H1 (cell line): Measurements from ENCODE around the gene USP49. TPM values are rescaled to one million over a fixed set of nuclear protein-coding genes. Genes with fewer than 3 reads are reported as not detected.

Source experiments
- CTCF ChIA-PET: fragments of 300-600 bp; sonication (Branson Sonifier 250); formaldehyde crosslinking; loops from one replicate; lab custom pipeline; 2021; ENCODE audit not compliant: partially characterized antibody; lab: Charles Lee
- POLR2A ChIA-PET: fragments of 300-600 bp; sonication (Branson Sonifier 250); formaldehyde crosslinking; loops from one replicate; lab custom pipeline; 2021; ENCODE audit warnings: inconsistent platforms; ENCODE audit not compliant: partially characterized antibody; lab: Charles Lee
- DNase-seq, 2 experiments: peaks; one replicate each; pipeline versions ENCODE4 v3.0.0 to v3.0.0-alpha.2; 2010 to 2022; ENCODE audit warnings: low spot score in 2 of 2, low read depth in 1 of 2, mixed read lengths in 1 of 2
- FAIRE-seq: peaks from 2 replicates; lab custom pipeline; 2011; peaks lifted over from hg19 to GRCh38; lab: Jason Lieb, UNC
- H2AFZ ChIP-seq: 2 replicates; pipeline ENCODE4 v1.8.1; 2012; ENCODE audit warnings: low read length, inconsistent platforms
- H2AK5ac ChIP-seq: 2 replicates; pipeline ENCODE4 v1.6.1; 2013; ENCODE audit warnings: low read depth, low read length
- H2BK120ac ChIP-seq: replicated peaks from 2 replicates; pipeline ENCODE3; 2013; ENCODE audit warnings: low read depth, low read length, inconsistent platforms
- H2BK12ac ChIP-seq: 2 replicates; pipeline ENCODE4 v1.6.1; 2013; ENCODE audit warnings: low read depth, low read length
- H2BK15ac ChIP-seq: 2 replicates; pipeline ENCODE4 v1.6.1; 2013; ENCODE audit warnings: low read length
- H2BK20ac ChIP-seq: 2 replicates; pipeline ENCODE4 v1.6.1; 2013; ENCODE audit warnings: low read length
- H2BK5ac ChIP-seq: 2 replicates; pipeline ENCODE4 v1.6.1; 2013; ENCODE audit warnings: low read depth, low read length
- H3K14ac ChIP-seq: 2 replicates; pipeline ENCODE4 v1.6.1; 2013; ENCODE audit warnings: inconsistent platforms; ENCODE audit not compliant: insufficient read length
- H3K18ac ChIP-seq: 2 replicates; pipeline ENCODE4 v1.6.1; 2013; ENCODE audit warnings: low read length; ENCODE audit errors: extremely low read depth
- H3K23ac ChIP-seq: 2 replicates; pipeline ENCODE4 v1.6.1; 2013; ENCODE audit warnings: inconsistent platforms; ENCODE audit not compliant: insufficient read length
- H3K23me2 ChIP-seq: 2 replicates; pipeline ENCODE4 v1.6.1; 2013; ENCODE audit warnings: low read depth, low read length
- H3K27ac ChIP-seq: 2 replicates; pipeline ENCODE4 v1.6.1; 2011; ENCODE audit warnings: low read depth, low read length, inconsistent platforms
- H3K27me3 ChIP-seq, 4 experiments: replicated peaks in 1 of 4; 1 replicate in 1 of 4; 2 replicates in 3 of 4; pipeline versions ENCODE4 v1.6.1 to v1.8.1; 2011 to 2013; ENCODE audit warnings: low read length in 3 of 4, mild to moderate bottlenecking in 3 of 4, inconsistent platforms in 2 of 4, mixed read lengths in 2 of 4, moderate library complexity in 1 of 4; ENCODE audit not compliant: control insufficient read depth in 3 of 4, insufficient read depth in 3 of 4; ENCODE audit errors: extremely low read depth in 1 of 4
- H3K36me3 ChIP-seq, 4 experiments: 2 replicates each; pipeline versions ENCODE4 v1.6.1 to v1.8.1; 2011 to 2013; ENCODE audit warnings: mild to moderate bottlenecking in 4 of 4, low read length in 3 of 4, moderate library complexity in 2 of 4, control low read depth in 1 of 4, inconsistent platforms in 1 of 4; ENCODE audit not compliant: insufficient read depth in 4 of 4, control insufficient read depth in 2 of 4
- H3K4ac ChIP-seq: replicated peaks from 2 replicates; pipeline ENCODE3; 2013; ENCODE audit warnings: low read length, low read depth, mixed read lengths, inconsistent platforms; ENCODE audit not compliant: insufficient read length
- H3K4me1 ChIP-seq, 4 experiments: replicated peaks in 1 of 4; 1 replicate in 1 of 4; 2 replicates in 3 of 4; pipeline versions ENCODE4 v1.6.1 to v1.8.1; 2011 to 2013; ENCODE audit warnings: low read length in 3 of 4, inconsistent platforms in 2 of 4, mixed read lengths in 1 of 4; ENCODE audit not compliant: insufficient read depth in 4 of 4, control insufficient read depth in 3 of 4
- H3K4me2 ChIP-seq, 2 experiments: 2 replicates each; pipeline versions ENCODE4 v1.6.1 to v1.8.1; 2011 to 2013; ENCODE audit warnings: low read depth in 2 of 2, low read length in 2 of 2, control low read depth in 1 of 2, inconsistent platforms in 1 of 2, mild to moderate bottlenecking in 1 of 2; ENCODE audit not compliant: insufficient read depth in 1 of 2
- H3K4me3 ChIP-seq, 4 experiments: fragments of 200-600, 300-600 bp in 1 of 4; sonication (generic), shearing (Covaris generic), sonication (Bioruptor Twin) in 1 of 4; 2 replicates each; pipeline versions ENCODE4 v1.5.1 to v1.8.1; 2011 to 2016; ENCODE audit warnings: low read length in 4 of 4, low read depth in 3 of 4, control low read depth in 2 of 4, inconsistent platforms in 2 of 4, mild to moderate bottlenecking in 2 of 4, mixed read lengths in 1 of 4, moderate library complexity in 1 of 4; ENCODE audit not compliant: insufficient read depth in 2 of 4; ENCODE audit errors: extremely low read depth in 1 of 4
- H3K56ac ChIP-seq: replicated peaks from 2 replicates; pipeline ENCODE3; 2013; ENCODE audit warnings: low read depth, mild to moderate bottlenecking, mixed read lengths, low read length, inconsistent platforms; ENCODE audit not compliant: insufficient read length
- H3K79me1 ChIP-seq: 2 replicates; pipeline ENCODE4 v1.6.1; 2013; ENCODE audit warnings: low read depth, low read length, control low read depth
- H3K79me2 ChIP-seq, 2 experiments: 2 replicates each; pipeline versions ENCODE4 v1.6.1 to v1.8.1; 2012 to 2013; ENCODE audit warnings: low read length in 2 of 2, mild to moderate bottlenecking in 2 of 2, inconsistent platforms in 1 of 2; ENCODE audit not compliant: insufficient read depth in 2 of 2, control insufficient read depth in 1 of 2
- H3K9ac ChIP-seq, 4 experiments: replicated peaks in 1 of 4; 1 replicate in 1 of 4; 2 replicates in 3 of 4; pipeline versions ENCODE4 v1.6.1 to v1.8.1; 2011 to 2013; ENCODE audit warnings: low read depth in 3 of 4, low read length in 3 of 4, control low read depth in 2 of 4, mild to moderate bottlenecking in 2 of 4, moderate library complexity in 2 of 4, inconsistent platforms in 1 of 4; ENCODE audit errors: extremely low read depth in 1 of 4
- H3K9me3 ChIP-seq, 2 experiments: 2 replicates each; pipeline versions ENCODE4 v1.6.1 to v1.8.1; 2012 to 2013; ENCODE audit warnings: mild to moderate bottlenecking in 2 of 2, moderate library complexity in 2 of 2, control low read depth in 1 of 2, inconsistent platforms in 1 of 2, low read depth in 1 of 2, low read length in 1 of 2, mixed read lengths in 1 of 2; ENCODE audit not compliant: insufficient read depth in 2 of 2
- H4K20me1 ChIP-seq, 2 experiments: replicated peaks in 1 of 2; 2 replicates each; pipeline versions ENCODE3 to v1.8.1; 2011 to 2013; ENCODE audit warnings: inconsistent platforms in 2 of 2, low read length in 2 of 2, mild to moderate bottlenecking in 1 of 2; ENCODE audit not compliant: insufficient read depth in 2 of 2, control insufficient read depth in 1 of 2
- H4K5ac ChIP-seq: 2 replicates; pipeline ENCODE4 v1.6.1; 2013; ENCODE audit warnings: low read length, low read depth, mixed read lengths, inconsistent platforms; ENCODE audit not compliant: insufficient read length
- H4K8ac ChIP-seq: 2 replicates; pipeline ENCODE4 v1.8.0; 2013; ENCODE audit warnings: mild to moderate bottlenecking, moderate library complexity, low read length, inconsistent platforms; ENCODE audit not compliant: insufficient read depth; ENCODE audit errors: extremely low read depth
- H4K91ac ChIP-seq: replicated peaks from 2 replicates; pipeline ENCODE3; 2013; ENCODE audit warnings: low read length, mixed read lengths, inconsistent platforms; ENCODE audit not compliant: insufficient read length
- ASH2L ChIP-seq: fragments of 200-600, 300-600 bp; sonication (generic); IDR thresholded peaks from one replicate; pipeline ENCODE4 v1.7.1; 2017; ENCODE audit warnings: low read length
- WGBS, 2 experiments: shearing (Covaris generic) in 1 of 2; methylation state at CpG; one replicate each; pipeline versions ENCODE4 v1.1.6 to v1.1.7; 2013 to 2015; ENCODE audit warnings: low lambda C conversion rate in 2 of 2, mixed read lengths in 2 of 2, inconsistent platforms in 1 of 2, low coverage in 1 of 2, missing lambda C conversion rate in 1 of 2; ENCODE audit not compliant: insufficient replicate concordance in 2 of 2, insufficient coverage in 1 of 2, insufficient read length in 1 of 2; ENCODE audit errors: extremely low coverage in 1 of 2, missing lambda C conversion rate in 1 of 2; 5-methylcytosine and 5-hydroxymethylcytosine counted together
- polyA plus RNA-seq, 7 experiments: library from polyadenylated mRNA; depleted of rRNA in 3 of 7; stranded (reverse) in 5 of 7; unstranded in 2 of 7; fragments of >200 nt in 5 of 7; fragments of 200-250 nt in 2 of 7; gene quantifications; 1 replicate in 5 of 7; 2 replicates in 1 of 7; 4 replicates in 1 of 7; pipeline versions ENCODE4 v1.2.1 to v1.2.3, GENCODE V29; 2011 to 2013; ENCODE audit warnings: missing spikeins in 2 of 7, mixed read lengths in 2 of 7
- total RNA-seq: library from RNA; stranded (reverse); fragmentation: NEBNext Ultra II Directional; extraction: Animal tissue kit (Norgen Biotek cat#: 25700); gene quantifications from 2 replicates; pipeline ENCODE4 v1.2.1, GENCODE V29; 2021

Gene USP49
- total and polyA plus RNA-seq, 2 of the 8 experiments (the other 6 are each of a cell fraction or from before 2014, with no cell fraction given): 6.9 to 24.4 TPM

GRCh38 chr6:41914343-41914742, 19.2 kb upstream of the USP49 start:
- H3K27ac ChIP-seq: no peak overlapping the region
- H2AFZ ChIP-seq: no peak overlapping the region
- H3K4ac ChIP-seq: no peak overlapping the region
- no peak overlapping the region for H2BK5ac ChIP-seq
- no peaks in the 10 kb centered on the region for H3K23me2 ChIP-seq
- H3K18ac ChIP-seq: no peak overlapping the region
- H3K79me1 ChIP-seq: peaks cover 7% of the 10 kb centered on the region
- H3K4me3 ChIP-seq: no peak overlapping the region
- H4K5ac ChIP-seq: no peak overlapping the region
- H3K27me3 ChIP-seq: no peaks in the 10 kb centered on the region
- H2BK120ac ChIP-seq: no peak overlapping the region
- no peak overlapping the region for H4K8ac ChIP-seq
- H4K91ac ChIP-seq: no peak overlapping the region
- WGBS, 2 experiments: 93% methylated on average over 2 of the region's 2 CpGs; no CpG with 5 or more reads in 1 of the 2 experiments
- no peak overlapping the region for H2AK5ac ChIP-seq
- peaks cover 0 to 3% of the 10 kb centered on the region in 2 experiments for H4K20me1 ChIP-seq
- H3K36me3 ChIP-seq: peaks cover 2 to 15% (median 13%) of the 10 kb centered on the region in 4 experiments; a peak in 7 of 8 replicates
- no peak for DNase-seq
- H3K9me3 ChIP-seq: no peaks in the 10 kb centered on the region
- ChIA-PET POLR2A (interaction anchor here (1.3 kb wide), 1 partner anchor 126 kb away, joined by 3 read pairs; no protein-coding TSS in a partner anchor), CTCF (interaction anchor here (1.1 kb wide), 1 partner anchor 129 kb away, joined by 3 read pairs; no protein-coding TSS in a partner anchor)
- no peak overlapping the region for H3K56ac ChIP-seq
- no peak for TF ChIP-seq ASH2L
- H3K4me1 ChIP-seq: no peaks in the 10 kb centered on the region
- no peak overlapping the region for H2BK15ac ChIP-seq
- FAIRE-seq: no peak
- no peak overlapping the region for H3K4me2 ChIP-seq
- H2BK12ac ChIP-seq: no peak overlapping the region
- no peak overlapping the region for H3K23ac ChIP-seq
- no peak overlapping the region for H3K14ac ChIP-seq
- no peak overlapping the region for H3K9ac ChIP-seq
- no peak overlapping the region for H2BK20ac ChIP-seq
- H3K79me2 ChIP-seq: peaks cover 0 to 15% of the 10 kb centered on the region in 2 experiments; a peak in 2 of 4 replicates
